Measurements from ENCODE around the gene ADAMTS2.

- TF ChIP-seq EZH2 (IDR thresholded peaks at IDR 0.05; ENCODE audit: insufficient read depth, poor library complexity, severe bottlenecking) (no peak), EZH2phosphoT487 (IDR thresholded peaks at IDR 0.05; ENCODE audit: insufficient read depth, low read depth) (no peak)
Measured at GRCh38 chr5:179311581-179311980, 33.7 kb downstream of the ADAMTS2 start.
